K562 (cell line): ENCODE measurements around the gene RASAL3. TPM values are rescaled to one million over a fixed set of nuclear protein-coding genes. Genes with fewer than 3 reads are reported as not detected.
A peak's percentile ranks its signal among the peaks of the same experiment; 100 is the strongest.

Source experiments
- ATAC-seq: fragments of 200-7000 bp; cut with Tn5 transposase; 3 replicates; pipeline ENCODE4 v1.9.1; 2020; ENCODE audit warnings: moderate library complexity
- BruUV-seq: library from RNA; stranded (reverse); fragments of 400-500 nt; replicated peaks from 2 replicates; lab custom pipeline; 2021; lab: Mats Ljungman, UMichigan
- CTCF ChIA-PET: fragments of 300-600 bp; formaldehyde crosslinking; extraction: SDS; loops from one replicate; lab custom pipeline; 2021; ENCODE audit warnings: low intra/inter-chr PET ratio; lab: Yijun Ruan, JAX
- POLR2A ChIA-PET: fragments of 300-600, 350-650 bp; sonication (Branson Sonifier 250); formaldehyde crosslinking; extraction: SDS; loops from one replicate; lab custom pipeline; 2021; ENCODE audit warnings: antibody characterized with exemption, inconsistent platforms; lab: Yijun Ruan, JAX
- DNase-seq, 4 experiments: peaks; one replicate each; pipeline versions ENCODE4 v3.0.0 to v3.0.0-alpha.2; 2011 to 2018; ENCODE audit warnings: low spot score in 3 of 4, mixed read lengths in 3 of 4; ENCODE audit errors: extremely low read depth in 1 of 4
- FAIRE-seq: peaks from 2 replicates; lab custom pipeline; 2011; peaks lifted over from hg19 to GRCh38; lab: Jason Lieb, UNC
- H2AFZ ChIP-seq: 2 replicates; pipeline ENCODE4 v1.6.0; 2011; ENCODE audit warnings: low read depth, low read length, control low read depth, inconsistent platforms
- H3K27ac ChIP-seq: fragments of 200-600 bp; 3 replicates; pipeline ENCODE4 v1.8.0; 2011; ENCODE audit warnings: low read depth, mild to moderate bottlenecking, control low read depth, inconsistent platforms, low read length, moderate library complexity, mixed read lengths; ENCODE audit errors: extremely low read depth
- H3K27me3 ChIP-seq, 2 experiments: fragments of 300-600 bp in 1 of 2; 2 replicates in 1 of 2; 3 replicates in 1 of 2; pipeline versions ENCODE4 v1.6.0 to v1.8.0; 2011; ENCODE audit warnings: inconsistent platforms in 2 of 2, low read length in 2 of 2, mild to moderate bottlenecking in 1 of 2, mixed read lengths in 1 of 2, moderate library complexity in 1 of 2; ENCODE audit not compliant: control insufficient read depth in 2 of 2, insufficient read depth in 2 of 2
- H3K36me3 ChIP-seq: fragments of 300-600 bp; 3 replicates; pipeline ENCODE4 v1.8.0; 2011; ENCODE audit warnings: mild to moderate bottlenecking, low read length, inconsistent platforms; ENCODE audit not compliant: control insufficient read depth, insufficient read depth
- H3K4me1 ChIP-seq, 2 experiments: fragments of 200-600 bp in 1 of 2; replicated peaks in 1 of 2; 2 replicates in 1 of 2; 3 replicates in 1 of 2; pipeline versions ENCODE4 v1.5.1 to v1.8.0; 2011; ENCODE audit warnings: inconsistent platforms in 2 of 2, low read length in 2 of 2, mild to moderate bottlenecking in 1 of 2, mixed read lengths in 1 of 2, moderate library complexity in 1 of 2; ENCODE audit not compliant: control insufficient read depth in 2 of 2, insufficient read depth in 2 of 2
- H3K4me2 ChIP-seq: 2 replicates; pipeline ENCODE4 v1.6.1; 2011; ENCODE audit warnings: low read length, control low read depth, inconsistent platforms, mixed read lengths; ENCODE audit not compliant: insufficient read depth
- H3K4me3 ChIP-seq: fragments of 200-600 bp; sonication (generic), shearing (Covaris generic); 2 replicates; pipeline ENCODE4 v1.5.1; 2016; ENCODE audit warnings: control low read depth, inconsistent platforms
- H3K79me2 ChIP-seq: fragments of 200-600 bp; 3 replicates; pipeline ENCODE4 v1.8.0; 2011; ENCODE audit warnings: low read length, inconsistent platforms; ENCODE audit not compliant: control insufficient read depth, insufficient read depth
- H3K9ac ChIP-seq, 2 experiments: 2 replicates each; pipeline versions ENCODE4 v1.6.0 to v1.6.1; 2011; ENCODE audit warnings: low read depth in 2 of 2, low read length in 2 of 2, control low read depth in 1 of 2, inconsistent platforms in 1 of 2, mild to moderate bottlenecking in 1 of 2, mixed read lengths in 1 of 2; ENCODE audit not compliant: insufficient read depth in 1 of 2
- H3K9me1 ChIP-seq: one replicate; pipeline ENCODE4 v1.6.0; 2011; ENCODE audit warnings: inconsistent platforms, mild to moderate bottlenecking, low read length, moderate library complexity; ENCODE audit not compliant: control insufficient read depth, insufficient read depth
- H3K9me3 ChIP-seq: replicated peaks from 2 replicates; pipeline ENCODE4 v1.5.1; 2011; ENCODE audit warnings: low read depth, low read length, inconsistent platforms; ENCODE audit not compliant: control insufficient read depth, insufficient read depth
- H4K20me1 ChIP-seq: replicated peaks from 2 replicates; pipeline ENCODE4 v1.6.1; 2011; ENCODE audit warnings: low read length, inconsistent platforms, mixed read lengths; ENCODE audit not compliant: control insufficient read depth, insufficient read depth
- MIER1 ChIP-seq: fragments of 450-650 bp; IDR thresholded peaks from 2 replicates; pipeline ENCODE4 v1.6.1; 2016; ENCODE audit warnings: antibody characterized with exemption, mild to moderate bottlenecking, low read depth
- MYBL2 ChIP-seq, 2 experiments: fragments of 450-650 bp in 1 of 2; sonication (generic) in 1 of 2; formaldehyde crosslinking in 1 of 2; IDR thresholded peaks; 2 replicates each; pipeline versions ENCODE4 v1.6.1 to v1.8.1; 2017 to 2022; ENCODE audit warnings: borderline replicate concordance in 1 of 2, inconsistent platforms in 1 of 2, low read depth in 1 of 2, mild to moderate bottlenecking in 1 of 2, missing genetic modification reagents in 1 of 2, moderate library complexity in 1 of 2
- NCOA6 ChIP-seq: fragments of 450-650 bp; IDR thresholded peaks from 2 replicates; pipeline ENCODE4 v1.6.1; 2017; ENCODE audit warnings: mild to moderate bottlenecking
- NELFE ChIP-seq: IDR thresholded peaks from 2 replicates; pipeline ENCODE4 v1.6.1; 2011; ENCODE audit warnings: mild to moderate bottlenecking; ENCODE audit not compliant: insufficient read depth, insufficient read length
- PHF20 ChIP-seq: fragments of 450-650 bp; IDR thresholded peaks from 2 replicates; pipeline ENCODE4 v1.6.1; 2018; ENCODE audit not compliant: partially characterized antibody
- SMC3 ChIP-seq: conservative IDR thresholded peaks from 2 replicates; pipeline ENCODE4 v1.6.1; 2011; ENCODE audit warnings: low read depth, low read length, improper control_type of control experiment; ENCODE audit not compliant: insufficient read depth
- SPI1 ChIP-seq: IDR thresholded peaks from 2 replicates; pipeline ENCODE4 v1.6.1; 2011; ENCODE audit warnings: low read depth, low read length, control low read depth, borderline replicate concordance
- TBP ChIP-seq: optimal IDR thresholded peaks from 2 replicates; pipeline ENCODE3; 2011; ENCODE audit warnings: low read depth, low read length, improper control_type of control experiment
- WGBS: fragments of 100-300 bp; shearing (Covaris generic); methylation state at CpG from one replicate; pipeline ENCODE4 v1.1.6; 2016; ENCODE audit warnings: low coverage, mixed read lengths; ENCODE audit not compliant: insufficient coverage; ENCODE audit errors: missing lambda C conversion rate; 5-methylcytosine and 5-hydroxymethylcytosine counted together
- in situ Hi-C: fragments of 300-500 bp; cut with MboI; formaldehyde crosslinking; loops from 4 replicates; pipeline ENCODE4 v1.15.0; 2018; ENCODE audit warnings: inconsistent platforms, mixed read lengths
- intact Hi-C: fragments of 100-400 bp; cut with micrococcal nuclease; formaldehyde crosslinking; loops from 2 replicates; pipeline ENCODE4 v1.14.2; 2022
- polyA plus RNA-seq, 8 experiments: library from polyadenylated mRNA; depleted of rRNA in 4 of 8; stranded (reverse) in 5 of 8; unstranded in 3 of 8; fragments of >200 nt; fragmentation: Nextera tagmentation in 2 of 8; fragmentation: Illumina TruSeq in 1 of 8; extraction: Ambion mirVana in 2 of 8; extraction: Trizol in 1 of 8; gene quantifications; 2 replicates each; pipeline versions ENCODE4 v1.2.1 to v1.2.3, GENCODE V29; 2011 to 2014; ENCODE audit warnings: inconsistent platforms in 1 of 8, missing spikeins in 1 of 8
- total RNA-seq, 7 experiments: library from RNA; depleted of rRNA in 6 of 7; stranded (reverse); fragments of >200 nt in 6 of 7; fragmentation: Illumina TruSeq in 2 of 7; extraction: Trizol in 2 of 7; gene quantifications; 2 replicates each; pipeline versions ENCODE4 v1.2.1 to v1.2.3, GENCODE V29; 2011 to 2021; ENCODE audit warnings: low replicate concordance in 1 of 7

RASAL3 gene
- total and polyA plus RNA-seq, 9 of the 15 experiments (the other 6 are each of a cell fraction or from before 2014, with no cell fraction given), result 0.07 to 0.44 TPM; not detected in 7

DNA sequence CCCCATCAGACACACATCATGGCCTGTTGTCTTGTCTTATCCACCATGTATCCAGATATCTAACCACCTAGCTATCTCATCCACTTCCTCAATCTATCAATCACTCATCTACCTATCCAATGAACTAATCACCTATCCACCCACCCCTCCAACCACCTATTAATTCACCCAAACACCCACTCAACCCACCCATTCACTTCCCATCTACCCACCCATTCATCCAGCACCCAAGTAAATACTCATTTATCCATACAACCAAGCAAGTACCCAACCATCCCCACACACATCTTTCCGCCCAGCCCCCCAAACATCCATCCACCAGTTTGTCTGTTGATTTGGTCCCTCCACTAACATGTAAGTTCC is 13.8 kb downstream of the RASAL3 start:
- ChIA-PET POLR2A (interaction anchor here (0.8 kb wide), 1 partner anchor 32 kb away, joined by 4 read pairs; the partner anchor contains the start of gene AKAP8L), CTCF (interaction anchor here (0.7 kb wide), 1 partner anchor 273 kb away, joined by 3 read pairs; no protein-coding TSS in a partner anchor)
- H3K9me3 ChIP-seq, result no peaks in the 10 kb centered on the region
- TF ChIP-seq MIER1 (0 out of 2 replicates have a peak, but pooled peaks have one; percentile 0), MYBL2 (IDR thresholded peaks at IDR 0.05; ENCODE audit: low read depth) (no peak), MYBL2 (CRISPR knock-in tag; IDR thresholded peaks at IDR 0.05; ENCODE audit: borderline replicate concordance) (no peak), SMC3 (no peak), NELFE (no peak), NCOA6 (no peak), PHF20 (no peak), TBP (no peak), SPI1 (0 out of 2 replicates have a peak, but pooled peaks have one; percentile 14)
- peak overlapping the region; percentile 84 for H3K4me2 ChIP-seq
- H3K36me3 ChIP-seq, result no peaks in the 10 kb centered on the region
- no peaks in the 10 kb centered on the region for H3K79me2 ChIP-seq
- peaks cover 29 to 50% of the 10 kb centered on the region in 2 experiments for H3K4me1 ChIP-seq
- H2AFZ ChIP-seq, result peak overlapping the region; percentile 92
- no TSS peak for BruUV-seq
- in situ Hi-C loops, result no loop called here
- WGBS, result 89% methylated on average over 1 of the region's 1 CpG
- H4K20me1 ChIP-seq, result 0 out of 2 replicates have a peak, but pooled peaks cover 2% of the 10 kb centered on the region
- H3K27me3 ChIP-seq, result peaks cover 0 to 23% of the 10 kb centered on the region in 2 experiments; a peak in 1 of 5 replicates
- DNase-seq (no peak), ATAC-seq (no peak), FAIRE-seq (no peak)
- no peaks in the 10 kb centered on the region for H3K9me1 ChIP-seq
- no peak overlapping the region for H3K9ac ChIP-seq
- peak overlapping the region; percentile 32; the same call in 2 of the 3 replicates for H3K27ac ChIP-seq
- H3K4me3 ChIP-seq, result no peak overlapping the region
- intact Hi-C loops, result no loop called here
